Liver (tissue), 9 donors: ENCODE data around the gene PKP1. TPM values are rescaled to one million over a fixed set of nuclear protein-coding genes. Genes with fewer than 3 reads are reported as not detected.

ENCODE experiments used
- DNase-seq: peaks from one replicate; pipeline ENCODE4 v3.0.0-alpha.2; 2017; ENCODE audit warnings: low spot score
- H3K27ac ChIP-seq, 2 donors: one replicate each; pipeline ENCODE4 v1.7.0; 2013; ENCODE audit warnings: inconsistent platforms in 2 of 2, low read length in 2 of 2, control low read depth in 1 of 2, low read depth in 1 of 2, mild to moderate bottlenecking in 1 of 2
- H3K27me3 ChIP-seq, 4 donors: one replicate each; pipeline versions ENCODE4 v1.6.1 to v1.7.0; 2013; ENCODE audit warnings: low read length in 3 of 4, inconsistent platforms in 1 of 4, mild to moderate bottlenecking in 1 of 4, moderate library complexity in 1 of 4; ENCODE audit not compliant: control insufficient read depth in 4 of 4, insufficient read depth in 4 of 4
- H3K36me3 ChIP-seq, 4 donors: one replicate each; pipeline versions ENCODE4 v1.6.1 to v1.7.0; 2013; ENCODE audit warnings: low read length in 3 of 4, mild to moderate bottlenecking in 3 of 4, low read depth in 1 of 4, moderate library complexity in 1 of 4; ENCODE audit not compliant: control insufficient read depth in 4 of 4, insufficient read depth in 3 of 4
- H3K4me1 ChIP-seq, 4 donors: one replicate each; pipeline versions ENCODE4 v1.6.1 to v1.7.0; 2013; ENCODE audit warnings: low read length in 3 of 4, mild to moderate bottlenecking in 3 of 4, moderate library complexity in 1 of 4; ENCODE audit not compliant: control insufficient read depth in 4 of 4, insufficient read depth in 4 of 4
- H3K4me3 ChIP-seq, 3 donors: one replicate each; pipeline versions ENCODE4 v1.6.1 to v1.7.0; 2013; ENCODE audit warnings: low read length in 3 of 3, control low read depth in 1 of 3, low read depth in 1 of 3, mild to moderate bottlenecking in 1 of 3
- H3K9ac ChIP-seq, 2 donors: one replicate each; pipeline ENCODE4 v1.7.0; 2013; ENCODE audit warnings: low read length in 2 of 2, mild to moderate bottlenecking in 2 of 2, moderate library complexity in 2 of 2, control low read depth in 1 of 2, low read depth in 1 of 2
- H3K9me3 ChIP-seq, 4 donors: one replicate each; pipeline versions ENCODE4 v1.6.1 to v1.7.0; 2013; ENCODE audit warnings: low read length in 3 of 4; ENCODE audit not compliant: control insufficient read depth in 4 of 4
- EGR1 ChIP-seq, 2 donors: IDR thresholded peaks; 2 replicates each; pipeline ENCODE4 v1.6.1; 2016 to 2018; ENCODE audit warnings: antibody characterized with exemption in 2 of 2, low read depth in 2 of 2
- FOXA1 ChIP-seq: IDR thresholded peaks from 2 replicates; pipeline ENCODE4 v1.6.1; 2016; ENCODE audit warnings: antibody characterized with exemption
- FOXA2 ChIP-seq: IDR thresholded peaks from 2 replicates; pipeline ENCODE4 v1.6.1; 2016; ENCODE audit warnings: antibody characterized with exemption
- GABPA ChIP-seq, 2 donors: IDR thresholded peaks in 1 of 2; conservative IDR thresholded peaks in 1 of 2; 2 replicates each; pipeline ENCODE4 v1.6.1; 2016; ENCODE audit warnings: antibody characterized with exemption in 2 of 2, mild to moderate bottlenecking in 1 of 2, moderate library complexity in 1 of 2
- HNF4A ChIP-seq, 2 donors: conservative IDR thresholded peaks; 2 replicates each; pipeline ENCODE4 v1.6.1; 2016; ENCODE audit warnings: antibody characterized with exemption in 2 of 2, mild to moderate bottlenecking in 2 of 2
- HNF4G ChIP-seq: IDR thresholded peaks from 2 replicates; pipeline ENCODE4 v1.6.1; 2016; ENCODE audit warnings: antibody characterized with exemption
- JUND ChIP-seq, 2 donors: IDR thresholded peaks; 2 replicates each; pipeline ENCODE4 v1.6.1; 2016; ENCODE audit warnings: antibody characterized with exemption in 2 of 2
- NR2F2 ChIP-seq: IDR thresholded peaks from 2 replicates; pipeline ENCODE4 v1.6.1; 2016; ENCODE audit warnings: antibody characterized with exemption
- RAD21 ChIP-seq, 2 donors: IDR thresholded peaks; 2 replicates each; pipeline ENCODE4 v1.6.1; 2016; ENCODE audit warnings: antibody characterized with exemption in 2 of 2, mild to moderate bottlenecking in 2 of 2
- RXRA ChIP-seq, 2 donors: IDR thresholded peaks; 2 replicates each; pipeline ENCODE4 v1.6.1; 2017 to 2018; ENCODE audit warnings: antibody characterized with exemption in 2 of 2, mild to moderate bottlenecking in 1 of 2
- SP1 ChIP-seq: IDR thresholded peaks from 2 replicates; pipeline ENCODE4 v1.6.1; 2018; ENCODE audit warnings: antibody characterized with exemption, mild to moderate bottlenecking
- TAF1 ChIP-seq: conservative IDR thresholded peaks from 2 replicates; pipeline ENCODE4 v1.6.1; 2016; ENCODE audit warnings: antibody characterized with exemption, mild to moderate bottlenecking
- YY1 ChIP-seq: IDR thresholded peaks from 2 replicates; pipeline ENCODE4 v1.6.1; 2016; ENCODE audit warnings: antibody characterized with exemption, mild to moderate bottlenecking
- WGBS: extraction: QIAGEN DNeasy Blood & Tissue Kit; methylation state at CpG from one replicate; pipeline ENCODE4 v1.1.7; 2013; 5-methylcytosine and 5-hydroxymethylcytosine counted together
- polyA plus RNA-seq, 2 donors: library from polyadenylated mRNA; stranded (reverse) in 1 of 2; unstranded in 1 of 2; fragments of 200-250 nt in 1 of 2; fragments of >200 nt in 1 of 2; fragmentation: Nextera tagmentation in 1 of 2; extraction: Ambion mirVana in 1 of 2; gene quantifications; one replicate each; pipeline versions ENCODE4 v1.2.1 to v1.2.3, GENCODE V29; 2013 to 2015
- total RNA-seq, 2 donors: library from RNA; depleted of rRNA; stranded (reverse); fragments of >200 nt; gene quantifications; one replicate each; pipeline ENCODE4 v1.2.3, GENCODE V29; 2014
- TF ChIP-seq, protein P1 (sequence below): IDR thresholded peaks from 2 replicates; pipeline ENCODE4 v1.6.1; 2016; ENCODE audit warnings: antibody characterized with exemption, mild to moderate bottlenecking
- TF ChIP-seq, protein P2 (sequence below): fragments of 150-350 bp; IDR thresholded peaks from 2 replicates; pipeline ENCODE4 v1.5.1; 2017; ENCODE audit warnings: improper control_type of control experiment, low read depth, low read length; ENCODE audit not compliant: missing input control
- TF ChIP-seq, protein P3 (sequence below): IDR thresholded peaks from 2 replicates; pipeline ENCODE4 v1.6.1; 2016; ENCODE audit warnings: antibody characterized with exemption
- TF ChIP-seq, protein P4 (sequence below): IDR thresholded peaks from 2 replicates; pipeline ENCODE4 v1.6.1; 2016; ENCODE audit warnings: antibody characterized with exemption
- TF ChIP-seq, protein P5 (sequence below): IDR thresholded peaks from 2 replicates; pipeline ENCODE4 v1.6.1; 2016; ENCODE audit warnings: antibody characterized with exemption
- donor health status: healthy.
- donor health status: healthy.
- donor health status: healthy.
- donor health status: healthy.
- donor health status: healthy.

Gene PKP1
- total and polyA plus RNA-seq, 4 donors: 0.01 TPM; not detected in 3

DNA sequence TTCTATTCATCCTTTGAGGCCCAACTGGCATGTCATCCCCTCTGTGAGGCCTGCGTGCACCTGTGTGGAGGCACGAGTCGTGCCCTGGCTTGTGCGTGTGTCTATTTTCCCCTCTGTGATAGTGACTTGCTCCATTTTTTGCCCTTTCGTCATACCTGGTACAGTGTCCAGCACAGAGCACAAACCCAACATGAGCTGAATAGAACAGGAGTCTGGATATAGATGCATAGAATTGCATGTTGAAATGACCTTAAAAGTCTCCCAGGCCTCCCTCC lies 61.7 kb downstream of the PKP1 start:
- Histone ChIP-seq H3K36me3 (no peaks in the 10 kb centered on the region), H3K4me3 (no peak overlapping the region), H3K9ac (no peak overlapping the region), H3K27me3 (no peaks in the 10 kb centered on the region), H3K27ac (no peak overlapping the region), H3K4me1 (no peaks in the 10 kb centered on the region), H3K9me3 (peaks cover 0 to 8% (median 2%) of the 10 kb centered on the region in 4 donors)
- no peak for TF ChIP-seq YY1
- no peak for TF ChIP-seq RXRA (IDR thresholded peaks at IDR 0.05)
- no peak for TF ChIP-seq FOXA2
- TF ChIP-seq, protein P1, sequence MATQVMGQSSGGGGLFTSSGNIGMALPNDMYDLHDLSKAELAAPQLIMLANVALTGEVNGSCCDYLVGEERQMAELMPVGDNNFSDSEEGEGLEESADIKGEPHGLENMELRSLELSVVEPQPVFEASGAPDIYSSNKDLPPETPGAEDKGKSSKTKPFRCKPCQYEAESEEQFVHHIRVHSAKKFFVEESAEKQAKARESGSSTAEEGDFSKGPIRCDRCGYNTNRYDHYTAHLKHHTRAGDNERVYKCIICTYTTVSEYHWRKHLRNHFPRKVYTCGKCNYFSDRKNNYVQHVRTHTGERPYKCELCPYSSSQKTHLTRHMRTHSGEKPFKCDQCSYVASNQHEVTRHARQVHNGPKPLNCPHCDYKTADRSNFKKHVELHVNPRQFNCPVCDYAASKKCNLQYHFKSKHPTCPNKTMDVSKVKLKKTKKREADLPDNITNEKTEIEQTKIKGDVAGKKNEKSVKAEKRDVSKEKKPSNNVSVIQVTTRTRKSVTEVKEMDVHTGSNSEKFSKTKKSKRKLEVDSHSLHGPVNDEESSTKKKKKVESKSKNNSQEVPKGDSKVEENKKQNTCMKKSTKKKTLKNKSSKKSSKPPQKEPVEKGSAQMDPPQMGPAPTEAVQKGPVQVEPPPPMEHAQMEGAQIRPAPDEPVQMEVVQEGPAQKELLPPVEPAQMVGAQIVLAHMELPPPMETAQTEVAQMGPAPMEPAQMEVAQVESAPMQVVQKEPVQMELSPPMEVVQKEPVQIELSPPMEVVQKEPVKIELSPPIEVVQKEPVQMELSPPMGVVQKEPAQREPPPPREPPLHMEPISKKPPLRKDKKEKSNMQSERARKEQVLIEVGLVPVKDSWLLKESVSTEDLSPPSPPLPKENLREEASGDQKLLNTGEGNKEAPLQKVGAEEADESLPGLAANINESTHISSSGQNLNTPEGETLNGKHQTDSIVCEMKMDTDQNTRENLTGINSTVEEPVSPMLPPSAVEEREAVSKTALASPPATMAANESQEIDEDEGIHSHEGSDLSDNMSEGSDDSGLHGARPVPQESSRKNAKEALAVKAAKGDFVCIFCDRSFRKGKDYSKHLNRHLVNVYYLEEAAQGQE: no peak
- 93% methylated on average over 5 of the region's 5 CpGs for WGBS
- DNase-seq: no peak

DNA sequence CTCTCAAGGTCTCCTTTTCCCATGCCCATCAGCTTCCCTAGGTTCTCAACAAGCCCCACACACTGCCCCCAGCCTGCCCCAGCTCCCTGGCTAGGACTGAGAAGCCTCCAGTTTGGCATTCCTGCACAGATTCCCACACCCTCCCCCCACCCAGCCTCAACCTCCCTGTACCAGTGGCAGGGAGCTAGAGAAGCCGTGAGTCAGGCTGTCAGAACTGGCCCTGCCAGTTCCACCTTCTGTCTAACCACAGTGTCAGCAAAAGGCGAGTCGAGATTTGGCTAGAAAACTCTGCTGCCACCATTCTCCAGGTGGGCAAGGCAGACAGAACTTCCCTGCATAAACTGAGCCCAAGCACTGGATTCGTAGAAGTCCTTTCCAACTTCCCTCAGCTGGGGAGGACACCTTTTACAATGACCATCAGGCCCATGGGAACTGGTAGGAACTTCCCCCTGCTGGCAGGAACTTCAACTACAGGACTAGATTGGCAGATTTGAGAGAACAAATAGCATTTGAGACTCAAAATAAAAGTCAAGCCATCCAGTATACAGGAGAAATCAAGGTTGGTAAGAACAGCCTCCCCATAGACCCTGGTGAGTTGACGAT lies 63.1 kb downstream of the PKP1 start:
- Histone ChIP-seq H3K9ac (no peak overlapping the region), H3K4me3 (no peak overlapping the region), H3K9me3 (peaks cover 0 to 5% (median 2%) of the 10 kb centered on the region in 4 donors), H3K27me3 (no peaks in the 10 kb centered on the region), H3K27ac (no peak overlapping the region), H3K36me3 (no peaks in the 10 kb centered on the region), H3K4me1 (no peaks in the 10 kb centered on the region)
- TF ChIP-seq EGR1 (IDR thresholded peaks at IDR 0.05; ENCODE audit: low read depth in 2 of 2) (no peak), RAD21 (IDR thresholded peaks at IDR 0.05) (peak; percentile 69 to 77), FOXA2 (no peak), YY1 (no peak), HNF4G (no peak), HNF4A (conservative IDR thresholded peaks at IDR 0.05) (no peak), RXRA (IDR thresholded peaks at IDR 0.05) (no peak)
- TF ChIP-seq, protein P2, sequence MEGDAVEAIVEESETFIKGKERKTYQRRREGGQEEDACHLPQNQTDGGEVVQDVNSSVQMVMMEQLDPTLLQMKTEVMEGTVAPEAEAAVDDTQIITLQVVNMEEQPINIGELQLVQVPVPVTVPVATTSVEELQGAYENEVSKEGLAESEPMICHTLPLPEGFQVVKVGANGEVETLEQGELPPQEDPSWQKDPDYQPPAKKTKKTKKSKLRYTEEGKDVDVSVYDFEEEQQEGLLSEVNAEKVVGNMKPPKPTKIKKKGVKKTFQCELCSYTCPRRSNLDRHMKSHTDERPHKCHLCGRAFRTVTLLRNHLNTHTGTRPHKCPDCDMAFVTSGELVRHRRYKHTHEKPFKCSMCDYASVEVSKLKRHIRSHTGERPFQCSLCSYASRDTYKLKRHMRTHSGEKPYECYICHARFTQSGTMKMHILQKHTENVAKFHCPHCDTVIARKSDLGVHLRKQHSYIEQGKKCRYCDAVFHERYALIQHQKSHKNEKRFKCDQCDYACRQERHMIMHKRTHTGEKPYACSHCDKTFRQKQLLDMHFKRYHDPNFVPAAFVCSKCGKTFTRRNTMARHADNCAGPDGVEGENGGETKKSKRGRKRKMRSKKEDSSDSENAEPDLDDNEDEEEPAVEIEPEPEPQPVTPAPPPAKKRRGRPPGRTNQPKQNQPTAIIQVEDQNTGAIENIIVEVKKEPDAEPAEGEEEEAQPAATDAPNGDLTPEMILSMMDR: peak; percentile 55
- TF ChIP-seq, protein P3, sequence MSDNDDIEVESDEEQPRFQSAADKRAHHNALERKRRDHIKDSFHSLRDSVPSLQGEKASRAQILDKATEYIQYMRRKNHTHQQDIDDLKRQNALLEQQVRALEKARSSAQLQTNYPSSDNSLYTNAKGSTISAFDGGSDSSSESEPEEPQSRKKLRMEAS: no peak
- TF ChIP-seq, protein P4, sequence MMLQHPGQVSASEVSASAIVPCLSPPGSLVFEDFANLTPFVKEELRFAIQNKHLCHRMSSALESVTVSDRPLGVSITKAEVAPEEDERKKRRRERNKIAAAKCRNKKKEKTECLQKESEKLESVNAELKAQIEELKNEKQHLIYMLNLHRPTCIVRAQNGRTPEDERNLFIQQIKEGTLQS: no peak
- no peak for DNase-seq
- WGBS: 54% methylated on average over 5 of the region's 5 CpGs

DNA sequence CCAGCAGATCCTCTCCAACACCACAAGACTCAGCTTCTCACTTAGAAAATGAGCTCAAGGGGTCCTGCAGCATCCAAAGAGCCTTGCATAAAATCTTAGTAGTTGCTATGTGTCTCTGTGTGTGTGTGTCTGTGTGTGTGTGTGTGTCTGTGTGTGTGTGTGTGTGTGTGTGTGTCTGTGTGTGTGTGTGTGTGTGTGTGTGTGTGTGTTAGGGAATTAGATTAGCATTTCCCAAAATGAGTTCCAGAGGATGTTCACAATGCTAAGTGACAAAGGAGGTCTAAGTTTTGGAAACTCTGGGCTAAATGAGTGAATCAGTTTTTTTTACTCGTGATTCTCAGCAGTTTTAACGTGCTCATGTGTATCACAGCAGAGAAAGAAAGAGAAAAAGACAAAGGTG lies 63.7 kb downstream of the PKP1 start:
- WGBS: 17% methylated on average over 2 of the region's 2 CpGs
- H3K27ac ChIP-seq: no peak overlapping the region

More for the DNA sequence above, 63.7 kb downstream of the PKP1 start:
- Histone ChIP-seq H3K4me1 (no peaks in the 10 kb centered on the region), H3K36me3 (no peaks in the 10 kb centered on the region), H3K4me3 (no peak overlapping the region), H3K9me3 (peaks cover 0 to 4% (median under 1%) of the 10 kb centered on the region in 4 donors), H3K27me3 (no peaks in the 10 kb centered on the region), H3K9ac (no peak overlapping the region)
- no peak for TF ChIP-seq RAD21 (IDR thresholded peaks at IDR 0.05)
- TF ChIP-seq, protein P2: no peak
- TF ChIP-seq, protein P4: no peak
- TF ChIP-seq FOXA2: no peak
- TF ChIP-seq RXRA (IDR thresholded peaks at IDR 0.05): no peak
- TF ChIP-seq NR2F2: no peak
- TF ChIP-seq FOXA1: no peak
- TF ChIP-seq, protein P5, sequence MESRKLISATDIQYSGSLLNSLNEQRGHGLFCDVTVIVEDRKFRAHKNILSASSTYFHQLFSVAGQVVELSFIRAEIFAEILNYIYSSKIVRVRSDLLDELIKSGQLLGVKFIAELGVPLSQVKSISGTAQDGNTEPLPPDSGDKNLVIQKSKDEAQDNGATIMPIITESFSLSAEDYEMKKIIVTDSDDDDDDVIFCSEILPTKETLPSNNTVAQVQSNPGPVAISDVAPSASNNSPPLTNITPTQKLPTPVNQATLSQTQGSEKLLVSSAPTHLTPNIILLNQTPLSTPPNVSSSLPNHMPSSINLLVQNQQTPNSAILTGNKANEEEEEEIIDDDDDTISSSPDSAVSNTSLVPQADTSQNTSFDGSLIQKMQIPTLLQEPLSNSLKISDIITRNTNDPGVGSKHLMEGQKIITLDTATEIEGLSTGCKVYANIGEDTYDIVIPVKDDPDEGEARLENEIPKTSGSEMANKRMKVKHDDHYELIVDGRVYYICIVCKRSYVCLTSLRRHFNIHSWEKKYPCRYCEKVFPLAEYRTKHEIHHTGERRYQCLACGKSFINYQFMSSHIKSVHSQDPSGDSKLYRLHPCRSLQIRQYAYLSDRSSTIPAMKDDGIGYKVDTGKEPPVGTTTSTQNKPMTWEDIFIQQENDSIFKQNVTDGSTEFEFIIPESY: no peak
- TF ChIP-seq JUND (IDR thresholded peaks at IDR 0.05): no peak
- no peak for TF ChIP-seq GABPA (IDR thresholded peaks at IDR 0.05 in 1 of 2, conservative IDR thresholded peaks at IDR 0.05 in 1 of 2)
- no peak for TF ChIP-seq SP1
- no peak for TF ChIP-seq TAF1
- no peak for DNase-seq
